ENCODE measurements around the gene GPR162.

Gene GPR162

GRCh38 chr12:6786416-6787094 lies 35.1 kb upstream of the GPR162 start:
- DNase-seq (ENCODE audit: low spot score), result no peak

- DNase-seq (ENCODE audit: low spot score), result no peak
Observed at GRCh38 chr12:6787309-6787708, 34.3 kb upstream of the GPR162 start.

GRCh38 chr12:6788972-6789924 lies 32.4 kb upstream of the GPR162 start, which contains the start of gene CD4:
Gene CD4 (plus strand): TSS chr12:6789528. CDS start chr12:6800139, 10,611 bp downstream.
- no peak for DNase-seq (ENCODE audit: low spot score)

GRCh38 chr12:6790496-6791150 lies 31.0 kb upstream of the GPR162 start:
- DNase-seq (ENCODE audit: low spot score), result no peak

GRCh38 chr12:6791931-6792520 lies 29.6 kb upstream of the GPR162 start:
- DNase-seq (ENCODE audit: low spot score), result no peak

- DNase-seq (ENCODE audit: low spot score), result no peak
Observed at GRCh38 chr12:6792522-6793201, 29.0 kb upstream of the GPR162 start.

- no peak for DNase-seq (ENCODE audit: low spot score)
Observed at GRCh38 chr12:6795088-6795487, 26.5 kb upstream of the GPR162 start.

GRCh38 chr12:6796576-6796975 lies 25.0 kb upstream of the GPR162 start:
- no peak for DNase-seq (ENCODE audit: low spot score)

- no peak for DNase-seq (ENCODE audit: low spot score)
Observed at GRCh38 chr12:6799147-6799546, 22.5 kb upstream of the GPR162 start.

- DNase-seq (ENCODE audit: low spot score), result no peak
Observed at GRCh38 chr12:6807170-6807569, 14.5 kb upstream of the GPR162 start.

GRCh38 chr12:6809056-6809455 lies 12.6 kb upstream of the GPR162 start:
- no peak for DNase-seq (ENCODE audit: low spot score)

GRCh38 chr12:6810758-6811157 lies 10.9 kb upstream of the GPR162 start:
- DNase-seq (ENCODE audit: low spot score), result no peak

GRCh38 chr12:6813363-6813762 lies 8.3 kb upstream of the GPR162 start:
- DNase-seq (ENCODE audit: low spot score), result no peak

- DNase-seq (ENCODE audit: low spot score), result no peak
Observed at GRCh38 chr12:6816598-6816997, 5.0 kb upstream of the GPR162 start.

- DNase-seq (ENCODE audit: low spot score), result no peak
Observed at GRCh38 chr12:6817098-6817497, 4.5 kb upstream of the GPR162 start.

- DNase-seq (ENCODE audit: low spot score), result no peak
Observed at GRCh38 chr12:6817662-6818157, 3.9 kb upstream of the GPR162 start.

- no peak for DNase-seq (ENCODE audit: low spot score)
Observed at GRCh38 chr12:6818222-6818621, 3.4 kb upstream of the GPR162 start.

GRCh38 chr12:6818645-6819044 lies 3.0 kb upstream of the GPR162 start:
- no peak for DNase-seq (ENCODE audit: low spot score)

GRCh38 chr12:6819106-6820030 lies 2.3 kb upstream of the GPR162 start:
- DNase-seq (ENCODE audit: low spot score), result no peak

GRCh38 chr12:6820166-6820565 lies 1.5 kb upstream of the GPR162 start:
- no peak for DNase-seq (ENCODE audit: low spot score)
